NK-92 (cell line): ENCODE data around the gene RAPGEF1.
"Not testable (repeated sequence)": the region's sequence is repeated elsewhere in the genome, so short reads cannot be mapped to it uniquely, and the experiment has no call there.

ENCODE experiments used
- DNase-seq: peaks from one replicate; lab custom pipeline; 2025; ENCODE audit not compliant: unreplicated experiment; lab: John Stamatoyannopoulos, UW

Gene RAPGEF1, protein sequence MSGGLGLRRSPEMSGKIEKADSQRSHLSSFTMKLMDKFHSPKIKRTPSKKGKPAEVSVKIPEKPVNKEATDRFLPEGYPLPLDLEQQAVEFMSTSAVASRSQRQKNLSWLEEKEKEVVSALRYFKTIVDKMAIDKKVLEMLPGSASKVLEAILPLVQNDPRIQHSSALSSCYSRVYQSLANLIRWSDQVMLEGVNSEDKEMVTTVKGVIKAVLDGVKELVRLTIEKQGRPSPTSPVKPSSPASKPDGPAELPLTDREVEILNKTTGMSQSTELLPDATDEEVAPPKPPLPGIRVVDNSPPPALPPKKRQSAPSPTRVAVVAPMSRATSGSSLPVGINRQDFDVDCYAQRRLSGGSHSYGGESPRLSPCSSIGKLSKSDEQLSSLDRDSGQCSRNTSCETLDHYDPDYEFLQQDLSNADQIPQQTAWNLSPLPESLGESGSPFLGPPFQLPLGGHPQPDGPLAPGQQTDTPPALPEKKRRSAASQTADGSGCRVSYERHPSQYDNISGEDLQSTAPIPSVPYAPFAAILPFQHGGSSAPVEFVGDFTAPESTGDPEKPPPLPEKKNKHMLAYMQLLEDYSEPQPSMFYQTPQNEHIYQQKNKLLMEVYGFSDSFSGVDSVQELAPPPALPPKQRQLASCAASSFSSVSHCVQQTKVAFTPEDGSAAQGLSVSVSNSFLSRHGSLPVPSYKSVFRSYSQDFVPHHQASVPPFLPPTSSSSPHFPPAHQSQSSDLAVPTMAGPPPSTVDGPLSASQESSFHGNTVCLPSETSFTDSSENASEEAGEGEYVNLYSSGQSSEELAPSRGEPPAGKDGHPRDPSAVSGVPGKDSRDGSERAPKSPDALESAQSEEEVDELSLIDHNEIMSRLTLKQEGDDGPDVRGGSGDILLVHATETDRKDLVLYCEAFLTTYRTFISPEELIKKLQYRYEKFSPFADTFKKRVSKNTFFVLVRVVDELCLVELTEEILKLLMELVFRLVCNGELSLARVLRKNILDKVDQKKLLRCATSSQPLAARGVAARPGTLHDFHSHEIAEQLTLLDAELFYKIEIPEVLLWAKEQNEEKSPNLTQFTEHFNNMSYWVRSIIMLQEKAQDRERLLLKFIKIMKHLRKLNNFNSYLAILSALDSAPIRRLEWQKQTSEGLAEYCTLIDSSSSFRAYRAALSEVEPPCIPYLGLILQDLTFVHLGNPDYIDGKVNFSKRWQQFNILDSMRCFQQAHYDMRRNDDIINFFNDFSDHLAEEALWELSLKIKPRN (N-terminal part only)

DNA sequence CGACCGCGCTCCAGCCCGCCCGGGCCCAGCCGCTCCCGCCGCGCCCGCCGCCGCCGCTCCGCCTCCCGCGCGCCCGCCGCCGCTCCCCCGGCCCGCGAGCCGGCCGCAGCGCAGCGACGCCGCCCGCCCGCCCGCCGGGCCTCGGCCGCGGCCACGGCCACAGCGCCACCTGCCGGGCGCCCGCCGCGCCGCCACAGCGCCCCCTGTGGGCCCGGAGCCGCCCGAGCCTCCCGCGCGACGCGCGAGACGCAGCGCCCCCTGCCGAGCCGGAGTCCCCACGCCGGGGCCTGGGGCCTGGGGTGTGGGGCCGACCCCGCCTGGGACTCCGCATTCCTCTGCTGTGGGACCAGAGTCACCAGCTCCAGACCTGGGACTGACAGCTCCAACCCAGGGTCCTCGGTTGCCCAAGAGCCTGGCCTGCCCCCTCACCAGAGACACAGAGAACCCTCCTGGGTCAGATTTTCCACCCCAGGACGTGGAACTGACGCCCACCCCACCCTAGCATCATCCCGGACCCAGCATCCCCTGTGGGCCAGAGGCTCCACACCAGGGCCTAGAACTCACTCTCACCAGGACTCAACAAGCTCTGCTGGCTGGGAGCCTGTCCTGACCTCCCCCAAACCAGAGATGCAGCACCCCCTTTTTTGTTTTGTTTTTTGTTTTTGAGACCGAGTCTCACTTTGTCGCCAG is at the start of gene RAPGEF1:
Gene RAPGEF1 (minus strand): TSS at position 118 of the 690 bp plus-strand sequence. CDS start 246 bp downstream, outside the sequence.
- no peak for DNase-seq

- no peak for DNase-seq
Observed at GRCh38 chr9:131788851-131789250, 49.0 kb upstream of the RAPGEF1 start.

- DNase-seq, result no peak
Observed at GRCh38 chr9:131787838-131788237, 48.0 kb upstream of the RAPGEF1 start.

- no peak for DNase-seq
Observed at GRCh38 chr9:131784748-131785501, 45.0 kb upstream of the RAPGEF1 start.

DNA sequence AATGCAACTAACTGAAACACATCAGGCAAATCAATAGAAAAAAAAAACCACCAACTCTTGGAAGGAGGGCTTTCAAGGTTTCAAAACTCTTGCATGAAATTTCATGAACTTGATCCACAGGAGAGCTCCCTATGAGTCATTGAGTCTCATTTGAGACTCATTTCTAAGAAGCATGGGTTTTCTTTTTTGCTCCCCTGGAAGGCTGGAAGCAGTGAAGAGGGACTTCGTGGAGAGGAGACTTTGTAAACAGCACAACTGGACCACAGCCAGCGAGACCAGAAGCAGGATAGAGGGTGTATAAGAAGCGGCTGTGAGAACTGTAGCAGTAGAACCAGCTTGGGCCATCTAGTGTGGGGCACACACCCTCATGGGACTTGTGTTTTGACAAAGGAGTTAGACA is 41.2 kb upstream of the RAPGEF1 start:
- DNase-seq, result no peak

DNA sequence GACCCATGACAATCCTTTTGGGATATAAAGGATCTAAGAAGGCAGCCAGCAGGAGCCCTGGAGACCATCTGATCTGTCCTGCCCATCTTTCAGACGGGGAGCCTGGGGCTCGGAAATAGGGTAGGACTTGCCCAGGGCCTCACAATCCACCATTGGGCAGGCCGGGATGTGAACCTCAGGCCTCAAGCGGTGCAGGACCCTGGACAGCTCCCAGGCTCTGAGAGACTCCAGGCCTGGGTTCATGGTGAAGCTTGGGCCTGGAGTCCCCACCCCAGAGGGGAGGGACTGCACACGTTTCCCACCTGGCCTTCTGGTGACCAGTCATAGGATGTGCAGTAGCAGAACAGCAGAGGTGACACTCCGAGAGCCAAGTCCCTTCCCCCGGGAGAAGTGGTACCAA is 36.6 kb upstream of the RAPGEF1 start:
- no peak for DNase-seq

- DNase-seq, result no peak
Observed at GRCh38 chr9:131776036-131776435, 36.2 kb upstream of the RAPGEF1 start.

GRCh38 chr9:131774636-131775035 is 34.8 kb upstream of the RAPGEF1 start:
- no peak for DNase-seq

DNA sequence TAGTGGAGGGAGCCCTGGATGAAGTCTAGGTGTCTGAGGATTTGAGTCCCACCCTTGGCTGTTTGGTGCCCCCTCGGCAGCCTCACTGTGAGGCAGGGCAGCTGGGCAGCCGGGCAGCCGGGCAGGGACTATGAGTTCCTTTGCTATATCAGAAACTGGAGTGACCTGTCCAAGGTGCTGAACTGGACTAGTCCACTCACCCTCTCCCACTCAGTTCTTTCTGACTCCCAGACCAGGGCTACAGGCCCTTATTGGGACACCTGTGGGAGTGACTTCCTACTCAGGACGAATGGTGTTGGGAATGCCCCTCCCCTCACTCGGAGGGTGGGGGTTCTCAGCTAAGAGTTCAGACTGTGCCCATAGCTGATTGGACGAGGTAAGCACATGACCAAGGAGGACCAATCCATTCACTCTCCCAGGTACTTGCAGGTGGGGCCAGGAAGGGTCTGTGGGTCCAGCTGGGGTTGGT is 34.1 kb upstream of the RAPGEF1 start:
- no peak for DNase-seq

GRCh38 chr9:131772940-131773339 is 33.1 kb upstream of the RAPGEF1 start:
- no peak for DNase-seq

DNA sequence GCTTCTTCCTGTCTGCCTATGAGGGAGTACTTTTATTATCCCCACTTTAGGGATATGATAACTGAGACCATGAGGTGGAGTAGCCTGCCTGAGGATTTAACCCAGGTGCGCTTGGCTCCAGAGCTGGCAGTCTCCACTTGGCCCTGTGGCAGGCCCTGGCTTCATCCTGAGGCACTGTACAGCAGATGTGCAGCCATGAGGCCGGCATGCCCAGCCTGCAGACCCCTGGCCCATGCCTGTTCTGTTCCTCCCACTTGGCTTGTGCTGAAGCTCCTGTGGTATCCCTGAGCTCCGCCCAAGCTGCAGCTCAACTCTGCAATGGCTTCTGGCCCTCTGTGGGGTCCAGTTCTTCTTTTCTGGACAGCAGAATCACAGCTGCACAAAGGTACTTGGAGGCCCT is 31.8 kb upstream of the RAPGEF1 start:
- DNase-seq, result no peak

DNA sequence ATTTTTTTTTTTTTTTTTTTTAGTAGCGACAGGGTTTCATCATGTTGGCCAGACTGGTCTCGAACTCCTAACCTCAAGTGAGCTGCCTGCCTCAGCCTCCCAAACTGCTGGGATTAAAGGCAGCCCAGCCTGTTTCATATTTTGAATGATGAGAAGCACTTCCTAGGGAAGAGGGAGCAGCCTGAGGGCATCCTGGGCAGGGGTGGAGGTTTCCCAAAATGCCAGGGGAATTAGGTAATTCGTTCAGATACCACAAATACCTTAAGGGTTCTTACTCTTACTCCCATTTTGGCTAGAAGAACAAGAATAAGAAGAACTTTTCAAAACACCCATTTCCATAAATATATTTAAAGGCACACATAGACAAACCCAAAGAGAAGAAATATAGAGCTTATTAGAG is 29.5 kb upstream of the RAPGEF1 start:
- DNase-seq, result no peak

DNA sequence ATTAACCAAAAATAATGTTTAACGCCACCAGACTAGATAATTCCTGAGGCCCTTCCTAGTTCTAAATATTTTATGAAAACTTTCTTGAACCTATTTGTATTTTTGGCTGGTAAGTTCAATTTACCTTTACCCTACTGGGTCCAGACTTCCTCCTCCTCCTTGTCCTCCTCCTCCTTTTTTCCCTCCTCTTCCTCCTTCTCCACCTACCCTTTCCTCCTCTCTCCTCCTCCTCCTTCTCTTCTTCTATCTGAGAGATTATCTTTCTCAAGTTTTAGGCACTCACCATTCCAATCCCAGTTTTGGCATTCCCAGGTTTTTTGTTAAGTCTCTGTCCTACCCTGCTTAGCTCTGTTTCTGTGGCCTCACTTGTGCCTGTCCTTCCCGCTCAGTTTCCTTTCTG is 24.7 kb upstream of the RAPGEF1 start:
- no peak for DNase-seq

DNA sequence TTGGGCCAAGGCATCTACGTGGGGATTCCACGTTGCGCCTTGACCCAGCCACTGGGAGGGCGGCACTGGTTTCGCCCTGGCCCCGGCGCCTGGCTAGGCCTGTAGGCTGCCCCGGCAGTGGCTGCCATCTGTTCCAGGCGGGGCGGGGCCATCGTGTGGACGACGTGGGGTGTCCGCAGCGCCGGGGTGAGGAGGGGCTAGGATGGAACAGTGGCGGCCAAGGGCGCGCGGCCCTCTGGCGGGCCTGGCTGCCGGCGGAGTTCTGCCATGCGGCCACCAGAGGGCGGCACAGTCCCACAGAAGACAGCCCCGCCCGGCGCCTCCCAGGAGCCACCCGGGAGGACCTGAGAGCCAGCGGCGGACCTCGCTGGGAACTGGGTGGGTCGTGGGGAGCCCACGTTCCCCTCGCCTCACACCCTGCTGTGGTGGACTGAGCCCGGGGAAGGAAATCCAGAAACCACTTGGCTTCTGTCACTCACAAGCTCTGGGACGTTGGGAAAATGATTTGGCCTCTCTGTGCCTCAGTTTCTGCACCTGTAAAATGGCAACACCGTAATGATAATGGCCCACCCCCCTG is 22.6 kb upstream of the RAPGEF1 start:
- DNase-seq, result no peak

- no peak for DNase-seq
Observed at GRCh38 chr9:131759017-131759647, 19.3 kb upstream of the RAPGEF1 start.

DNA sequence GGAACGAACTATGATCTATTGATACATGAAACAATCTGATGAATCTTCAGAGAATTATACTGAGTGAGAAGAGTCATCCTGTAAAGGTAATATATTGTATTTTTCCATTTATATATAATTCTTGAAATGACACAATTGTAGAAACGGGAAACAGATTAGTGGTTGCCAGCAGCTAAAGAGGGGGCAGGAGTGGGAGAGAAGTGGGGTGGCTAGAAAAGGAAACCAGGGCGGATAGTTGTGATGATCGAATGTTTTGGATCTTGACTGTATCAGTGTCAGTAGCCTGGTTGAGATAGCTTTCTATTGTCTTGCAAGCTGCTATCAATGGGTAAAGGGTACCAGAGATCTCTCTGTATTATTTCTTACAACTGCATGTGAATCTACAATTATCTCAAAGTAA is 17.7 kb upstream of the RAPGEF1 start:
- no peak for DNase-seq

GRCh38 chr9:131755541-131756198 is 15.8 kb upstream of the RAPGEF1 start:
- DNase-seq, result no peak

DNA sequence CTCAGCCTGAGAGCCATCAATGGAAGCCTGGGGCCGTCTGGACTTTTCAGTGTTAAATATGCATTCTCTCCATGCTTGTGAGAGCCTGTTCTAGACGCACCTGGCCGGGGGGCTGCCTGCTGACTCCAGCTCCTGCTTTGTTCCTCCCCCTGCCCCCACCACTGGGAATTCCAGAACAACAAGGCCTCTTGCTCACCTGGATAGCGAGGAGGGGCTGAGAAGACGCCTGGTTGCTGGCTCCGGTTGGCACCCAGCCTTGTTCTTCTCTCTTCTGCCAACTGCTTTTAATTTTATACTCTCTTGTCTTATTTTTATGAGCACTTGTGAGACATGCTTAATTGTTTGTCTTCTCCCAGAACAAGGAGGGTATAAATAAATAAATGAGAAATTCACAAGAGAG is 15.0 kb upstream of the RAPGEF1 start:
- DNase-seq, result no peak

DNA sequence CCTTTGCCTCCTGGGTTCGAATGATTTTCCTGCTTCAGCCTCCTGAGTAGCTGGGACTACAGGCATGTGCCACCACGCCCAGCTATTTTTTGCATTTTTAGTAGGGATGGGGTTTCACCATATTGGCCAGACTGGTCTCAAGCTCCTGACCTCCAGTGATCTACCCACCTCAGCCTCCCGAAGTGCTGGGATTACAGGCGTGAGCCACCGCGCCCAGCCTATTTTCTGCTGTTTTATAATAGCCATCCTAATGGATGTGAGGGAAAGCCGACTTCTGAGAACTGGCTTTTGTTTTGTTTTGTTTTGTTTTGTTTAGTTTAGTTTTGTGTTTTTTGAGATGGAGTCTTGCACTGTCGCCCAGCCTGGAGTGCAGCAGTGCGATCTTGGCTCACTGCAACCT is 13.9 kb upstream of the RAPGEF1 start:
- not testable (repeated sequence) for DNase-seq
